ENCODE data around the gene DUSP6.

GRCh38 chr12:89379148-89379838 is 27.0 kb upstream of the DUSP6 start:
- TF ChIP-seq BCL11A (IDR thresholded peaks at IDR 0.05; ENCODE audit: low read depth, low read length) (no peak), TCF12 (IDR thresholded peaks at IDR 0.05; ENCODE audit: low read depth, low read length) (no peak)
